HFF-Myc (cell line): Measurements from ENCODE around the gene ZC3H4.
"Not testable (repeated sequence)": the region's sequence is repeated elsewhere in the genome, so short reads cannot be mapped to it uniquely, and the experiment has no call there.

ENCODE experiments used
- DNase-seq: peaks from one replicate; pipeline ENCODE4 v3.0.0-alpha.2; 2011; ENCODE audit warnings: low read depth; ENCODE audit errors: extremely low read depth
- H3K4me3 ChIP-seq: replicated peaks from 2 replicates; pipeline ENCODE4 v1.5.1; 2011; ENCODE audit warnings: low read depth, mild to moderate bottlenecking, control low read depth, low read length
- CTCF ChIP-seq: IDR thresholded peaks from 2 replicates; pipeline ENCODE4 v1.5.1; 2012; ENCODE audit warnings: mild to moderate bottlenecking, low read depth, low read length, control low read depth; ENCODE audit errors: missing control alignments

The ZC3H4 gene

GRCh38 chr19:47145639-47146486 is 32.3 kb upstream of the ZC3H4 start:
- no peak overlapping the region for H3K4me3 ChIP-seq
- no peak for DNase-seq
- TF ChIP-seq CTCF = no peak

DNA sequence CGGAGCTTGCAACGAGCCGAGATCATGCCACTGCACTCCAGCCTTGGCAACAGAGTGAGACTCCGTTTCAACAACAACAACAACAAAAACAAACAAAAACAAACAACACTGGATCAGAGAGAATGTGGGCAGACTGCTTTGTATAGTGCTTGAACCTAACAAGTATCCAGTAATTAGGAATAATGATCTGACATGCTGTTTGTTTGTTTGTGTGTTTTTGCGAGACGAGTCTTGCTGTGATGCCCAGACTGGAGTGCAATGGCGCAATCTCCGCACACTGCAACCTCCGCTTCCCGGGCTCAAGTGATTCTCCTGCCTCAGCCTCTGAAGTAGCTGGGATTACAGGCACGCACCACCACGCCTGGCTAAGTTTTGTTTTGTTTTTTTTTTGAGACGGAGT is 31.1 kb upstream of the ZC3H4 start:
- no peak for TF ChIP-seq CTCF
- no peak for DNase-seq
- H3K4me3 ChIP-seq = no peak overlapping the region

- H3K4me3 ChIP-seq = no peak overlapping the region
- DNase-seq = no peak
- no peak for TF ChIP-seq CTCF
Observed at GRCh38 chr19:47143322-47144073, 29.9 kb upstream of the ZC3H4 start.

- DNase-seq = no peak
Observed at GRCh38 chr19:47142779-47143178, 29.2 kb upstream of the ZC3H4 start.

GRCh38 chr19:47141695-47142094 is 28.1 kb upstream of the ZC3H4 start:
- TF ChIP-seq CTCF = no peak

More at GRCh38 chr19:47142779-47143178, 29.2 kb upstream of the ZC3H4 start:
- no peak overlapping the region for H3K4me3 ChIP-seq
- TF ChIP-seq CTCF = no peak

GRCh38 chr19:47141252-47141651 is 27.7 kb upstream of the ZC3H4 start:
- DNase-seq, H3K4me3 ChIP-seq: not testable (repeated sequence)

More at GRCh38 chr19:47141695-47142094, 28.1 kb upstream of the ZC3H4 start:
- H3K4me3 ChIP-seq = no peak overlapping the region
- DNase-seq = no peak

DNA sequence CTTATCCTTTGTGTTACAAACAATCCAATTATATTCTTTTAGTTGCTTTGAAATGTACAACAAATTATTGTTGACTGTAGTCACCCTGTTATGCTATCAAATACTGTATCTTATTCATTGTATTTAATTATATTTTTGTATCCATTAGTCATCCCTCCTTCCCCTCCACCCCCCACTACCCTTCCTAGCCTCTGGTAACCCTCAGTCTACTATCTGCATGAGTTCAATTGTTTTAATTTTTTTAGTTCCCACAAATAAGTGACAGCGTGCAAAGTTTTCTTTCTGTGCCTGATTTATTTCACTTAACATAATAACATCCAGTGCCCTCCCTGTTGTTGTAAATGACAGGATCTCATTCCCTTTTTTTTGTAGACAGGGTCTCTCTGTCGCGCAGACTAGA is 21.6 kb upstream of the ZC3H4 start:
- no peak for DNase-seq
- no peak overlapping the region for H3K4me3 ChIP-seq
- no peak for TF ChIP-seq CTCF
